Measurements from ENCODE around the gene KL.

- TF ChIP-seq IKZF2 (IDR thresholded peaks at IDR 0.05) (no peak), EP300 (IDR thresholded peaks at IDR 0.05; ENCODE audit: borderline replicate concordance in 1 of 2, control insufficient read depth in 1 of 2, low read depth in 2 of 2, low read length in 2 of 2) (no peak), CEBPB (IDR thresholded peaks at IDR 0.05; ENCODE audit: borderline replicate concordance in 1 of 2, low read depth in 2 of 2, low read length in 2 of 2) (no peak), CTCF (IDR thresholded peaks at IDR 0.05 in 2 of 3, conservative IDR thresholded peaks at IDR 0.05 in 1 of 3; ENCODE audit: control insufficient read depth in 2 of 3, extremely low read depth in 1 of 3, insufficient read depth in 1 of 3, low read depth in 3 of 3, low read length in 3 of 3) (no peak), CEBPZ (IDR thresholded peaks at IDR 0.05; ENCODE audit: low read depth, low read length) (no peak), TBL1XR1 (IDR thresholded peaks at IDR 0.05; ENCODE audit: low read depth, low read length) (no peak), TCF12 (IDR thresholded peaks at IDR 0.05; ENCODE audit: low read depth, low read length) (no peak), ZNF384 (IDR thresholded peaks at IDR 0.05; ENCODE audit: borderline replicate concordance, low read depth, low read length) (no peak), POLR2A (IDR thresholded peaks at IDR 0.05; ENCODE audit: low read depth, low read length) (no peak)
These were observed 99.1 kb downstream of the KL start for GRCh38 chr13:33115274-33115673.

All from GM12878 (cell line).